ENCODE data around the gene ADAM12. TPM values are rescaled to one million over a fixed set of nuclear protein-coding genes. Genes with fewer than 3 reads are reported as not detected.

The ADAM12 gene
- total RNA-seq, 2 donors from 2014 or later, result 0.63 to 1.0 TPM

DNA sequence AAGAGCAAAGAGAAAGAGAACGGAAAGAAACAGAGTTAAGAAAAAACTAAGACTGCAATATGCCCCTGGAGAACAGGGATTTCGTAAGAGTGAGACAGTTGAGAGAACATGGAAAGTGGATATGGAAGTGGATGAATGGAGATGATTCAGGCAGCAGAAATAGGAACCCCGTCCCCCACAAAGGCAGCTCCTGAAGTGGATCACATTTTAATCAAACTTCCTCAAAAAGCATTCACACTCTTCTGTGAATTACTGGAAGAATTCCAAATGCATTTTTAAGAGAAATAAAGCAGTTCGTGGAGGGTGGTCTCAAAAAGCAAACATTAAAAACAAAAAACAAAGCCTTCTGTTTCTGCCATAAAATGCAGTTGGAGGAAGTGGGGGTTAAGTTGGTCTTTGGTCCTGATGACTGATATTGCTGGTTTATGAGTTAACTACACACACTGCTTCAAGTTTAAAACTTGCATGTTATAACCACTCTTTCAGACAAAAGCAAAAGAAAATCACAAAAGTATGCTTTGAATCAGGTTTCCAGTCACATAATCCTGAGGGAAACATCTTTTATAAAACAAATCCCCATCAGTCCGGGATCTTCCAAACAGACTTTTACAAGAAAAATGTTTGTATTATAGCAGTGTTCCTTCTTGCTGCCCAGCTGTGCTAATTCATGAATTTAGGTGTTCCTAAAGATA lies 277.6 kb downstream of the ADAM12 start:
- DNase-seq (no peak), ATAC-seq (replicated peaks in 1 of 2) (no peak)
- H3K27me3 Mint-ChIP-seq (ENCODE audit: low read depth), result peaks cover 11% of the 10 kb centered on the region
- H3K36me3 Mint-ChIP-seq (ENCODE audit: insufficient read depth in 2 of 2), result peaks cover 0 to 2% of the 10 kb centered on the region in 2 donors
- no peaks in the 10 kb centered on the region for H3K4me1 Mint-ChIP-seq (ENCODE audit: low read depth)
- H3K27ac Mint-ChIP-seq, result no peak overlapping the region
- H3K4me3 Mint-ChIP-seq, result no peak overlapping the region
- H3K9me3 Mint-ChIP-seq, result peaks cover 2% of the 10 kb centered on the region in 2 donors

DNA sequence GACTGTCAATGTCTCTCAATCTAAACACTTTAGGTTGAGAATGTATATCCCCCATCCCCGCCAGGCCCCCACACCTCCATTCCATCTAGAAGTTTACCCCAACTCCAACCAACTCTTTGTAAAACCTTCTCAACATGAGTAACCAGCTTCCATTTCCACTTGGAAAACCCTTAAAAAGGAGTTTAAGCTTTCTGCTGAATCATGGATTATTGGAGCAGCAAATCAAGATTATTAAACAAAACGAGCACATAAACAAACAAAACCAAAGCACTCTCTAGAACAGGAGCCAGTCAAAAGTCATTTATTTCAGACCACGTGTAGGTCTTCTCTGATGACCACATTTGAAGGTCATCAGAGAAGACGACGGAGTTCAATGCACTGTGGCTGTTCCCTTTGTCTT lies 278.4 kb downstream of the ADAM12 start:
- no peak overlapping the region for H3K4me3 Mint-ChIP-seq
- ATAC-seq (replicated peaks in 1 of 2), result no peak
- no peak overlapping the region for H3K27ac Mint-ChIP-seq
- H3K27me3 Mint-ChIP-seq (ENCODE audit: low read depth), result peaks cover 11% of the 10 kb centered on the region
- peaks cover 2% of the 10 kb centered on the region in 2 donors for H3K9me3 Mint-ChIP-seq
- H3K36me3 Mint-ChIP-seq (ENCODE audit: insufficient read depth in 2 of 2), result peaks cover 0 to 2% of the 10 kb centered on the region in 2 donors
- DNase-seq, result no peak
- no peaks in the 10 kb centered on the region for H3K4me1 Mint-ChIP-seq (ENCODE audit: low read depth)

DNA sequence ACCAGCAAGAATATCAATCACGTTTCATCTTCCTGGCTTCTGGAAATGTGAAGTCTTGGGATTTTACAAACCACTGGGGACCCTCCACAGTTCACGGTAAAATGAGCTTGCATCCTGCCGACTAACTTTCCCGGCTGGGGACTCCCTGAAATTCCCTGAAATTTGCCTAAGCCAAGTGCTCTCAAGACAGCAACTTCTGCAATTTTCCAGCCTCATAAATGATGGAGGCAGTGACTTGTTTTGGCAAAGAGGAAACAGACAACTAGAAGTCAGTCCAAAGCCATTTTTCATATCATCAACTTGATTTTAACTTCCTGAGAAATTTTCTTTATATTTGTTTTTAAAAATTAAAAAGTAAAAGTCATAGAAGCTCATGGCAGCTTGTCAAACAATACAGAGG lies 279.6 kb downstream of the ADAM12 start:
- H3K4me3 Mint-ChIP-seq, result no peak overlapping the region
- ATAC-seq (replicated peaks in 1 of 2) (no peak), DNase-seq (no peak)
- H3K4me1 Mint-ChIP-seq (ENCODE audit: low read depth), result no peaks in the 10 kb centered on the region
- H3K27ac Mint-ChIP-seq, result no peak overlapping the region
- H3K27me3 Mint-ChIP-seq (ENCODE audit: low read depth), result peaks cover 11% of the 10 kb centered on the region
- H3K9me3 Mint-ChIP-seq, result peaks cover 1 to 2% of the 10 kb centered on the region in 2 donors
- peaks cover 0 to 2% of the 10 kb centered on the region in 2 donors for H3K36me3 Mint-ChIP-seq (ENCODE audit: insufficient read depth in 2 of 2)

DNA sequence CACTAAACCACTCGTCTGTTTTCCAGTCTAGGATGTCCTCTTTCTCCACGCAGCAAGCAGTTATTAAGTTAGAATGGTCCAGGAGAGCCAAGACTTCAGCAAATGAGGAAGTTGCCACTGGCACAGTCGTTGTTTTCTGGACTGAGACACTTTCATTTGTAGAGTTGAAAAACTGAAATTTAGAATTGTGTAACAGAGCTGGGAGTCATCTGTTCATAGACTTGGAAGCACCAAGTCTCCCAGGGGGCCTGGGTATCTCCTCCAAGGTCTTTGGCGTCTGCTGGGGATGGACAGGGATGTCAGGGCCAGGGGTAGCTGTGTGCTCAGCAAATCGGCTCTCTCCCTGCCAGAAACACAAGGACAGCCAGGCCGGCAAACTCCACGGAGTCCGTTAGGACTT lies 283.5 kb downstream of the ADAM12 start:
- ATAC-seq (replicated peaks in 1 of 2), result no peak
- H3K27me3 Mint-ChIP-seq (ENCODE audit: low read depth), result peaks cover 7% of the 10 kb centered on the region
- H3K36me3 Mint-ChIP-seq (ENCODE audit: insufficient read depth in 2 of 2), result peaks cover 0 to 2% of the 10 kb centered on the region in 2 donors
- no peaks in the 10 kb centered on the region for H3K9me3 Mint-ChIP-seq
- H3K4me3 Mint-ChIP-seq, result no peak overlapping the region
- H3K27ac Mint-ChIP-seq, result no peak overlapping the region
- no peak for DNase-seq
- H3K4me1 Mint-ChIP-seq (ENCODE audit: low read depth), result no peaks in the 10 kb centered on the region

DNA sequence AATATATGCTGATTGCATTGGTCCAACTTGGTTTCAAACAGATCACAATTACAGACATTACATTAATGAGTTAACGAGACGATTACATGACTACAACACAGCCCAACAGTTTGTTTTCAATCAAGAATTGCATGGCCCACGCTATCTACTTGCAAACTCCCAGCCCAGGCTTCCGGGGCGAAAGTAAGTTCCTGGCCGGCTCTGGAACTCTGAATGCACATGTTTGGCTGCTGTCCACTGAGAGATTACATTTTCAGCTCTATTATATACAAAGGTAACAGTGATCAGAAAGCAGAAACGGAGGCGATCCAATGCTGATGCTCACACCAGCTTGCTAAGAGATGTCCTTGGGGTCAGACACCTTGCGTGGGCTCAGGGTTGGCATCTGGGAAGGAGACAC lies 285.6 kb downstream of the ADAM12 start:
- Mint-ChIP-seq H3K4me3 (no peak overlapping the region), H3K4me1 (ENCODE audit: low read depth) (no peaks in the 10 kb centered on the region), H3K27me3 (ENCODE audit: low read depth) (peaks cover 5% of the 10 kb centered on the region), H3K27ac (no peak overlapping the region), H3K9me3 (no peaks in the 10 kb centered on the region), H3K36me3 (ENCODE audit: insufficient read depth in 2 of 2) (peaks cover 0 to 2% of the 10 kb centered on the region in 2 donors)
- DNase-seq (no peak), ATAC-seq (replicated peaks in 1 of 2) (no peak)

DNA sequence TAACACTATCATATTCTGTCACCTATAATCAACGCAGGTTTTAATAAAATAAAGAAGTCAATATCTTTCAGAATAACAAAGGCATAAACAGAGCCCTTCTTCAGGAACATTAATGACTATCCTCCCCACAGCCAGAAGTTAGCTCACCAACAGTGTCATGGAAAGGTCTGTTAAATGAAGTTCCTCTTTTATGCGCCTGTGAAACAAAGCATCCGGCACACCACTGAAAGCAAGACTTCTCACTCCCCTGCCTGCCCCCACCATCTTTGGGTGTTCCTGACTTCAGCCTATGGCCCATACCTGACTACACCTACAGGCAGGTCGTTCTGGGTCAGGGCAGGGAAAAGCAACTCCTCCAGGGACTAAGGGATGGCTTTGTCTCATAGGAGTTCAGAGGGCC lies 286.5 kb downstream of the ADAM12 start:
- no peak overlapping the region for H3K27ac Mint-ChIP-seq
- DNase-seq (no peak), ATAC-seq (replicated peaks in 1 of 2) (no peak)
- H3K4me3 Mint-ChIP-seq, result no peak overlapping the region
- H3K36me3 Mint-ChIP-seq (ENCODE audit: insufficient read depth in 2 of 2), result peaks cover 0 to under 1% of the 10 kb centered on the region in 2 donors
- H3K27me3 Mint-ChIP-seq (ENCODE audit: low read depth), result peaks cover 2% of the 10 kb centered on the region
- H3K9me3 Mint-ChIP-seq, result no peaks in the 10 kb centered on the region
- H3K4me1 Mint-ChIP-seq (ENCODE audit: low read depth), result no peaks in the 10 kb centered on the region

DNA sequence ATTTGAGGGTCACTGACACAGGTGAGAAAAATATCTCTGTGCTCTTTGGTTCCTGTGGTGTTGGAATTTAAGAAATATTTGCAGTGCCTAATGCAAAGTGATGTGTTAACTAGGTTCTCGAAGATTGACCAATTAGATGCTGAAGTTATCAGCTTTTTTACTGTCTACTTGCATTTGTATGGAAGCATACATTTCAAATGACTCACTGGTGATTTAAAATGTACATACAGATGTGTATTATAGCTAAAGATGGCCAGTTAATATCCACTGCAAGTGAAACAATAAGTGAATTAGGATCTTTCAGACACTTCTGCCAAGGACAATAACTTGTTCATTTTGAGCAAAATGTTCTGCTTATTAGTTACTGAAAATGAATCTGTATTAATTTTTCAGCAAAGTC lies 287.0 kb downstream of the ADAM12 start:
- H3K4me1 Mint-ChIP-seq (ENCODE audit: low read depth), result no peaks in the 10 kb centered on the region
- no peaks in the 10 kb centered on the region for H3K27me3 Mint-ChIP-seq (ENCODE audit: low read depth)
- ATAC-seq (replicated peaks in 1 of 2) (no peak), DNase-seq (no peak)
- H3K4me3 Mint-ChIP-seq, result no peak overlapping the region
- H3K9me3 Mint-ChIP-seq, result no peaks in the 10 kb centered on the region
- no peaks in the 10 kb centered on the region for H3K36me3 Mint-ChIP-seq (ENCODE audit: insufficient read depth in 2 of 2)
- H3K27ac Mint-ChIP-seq, result no peak overlapping the region

DNA sequence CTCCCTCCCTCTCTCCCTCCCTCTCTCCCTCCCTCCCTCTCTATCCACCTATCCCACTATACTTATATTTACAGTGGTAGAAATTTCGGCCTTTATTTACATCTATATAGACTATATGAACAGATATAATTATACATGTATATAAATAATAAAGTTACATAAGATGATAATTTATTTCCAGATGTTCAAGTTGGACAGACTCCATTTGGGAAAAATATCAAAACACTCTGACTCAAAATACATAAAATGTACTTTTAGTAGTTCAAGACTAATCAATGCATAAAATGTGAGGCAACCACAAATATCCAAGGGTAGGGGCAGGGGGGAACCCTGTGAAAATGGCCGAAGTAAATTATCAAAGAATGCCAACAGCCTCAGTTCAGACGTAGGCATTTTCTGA lies 288.9 kb downstream of the ADAM12 start:
- Mint-ChIP-seq H3K27me3 (ENCODE audit: low read depth) (no peaks in the 10 kb centered on the region), H3K4me3 (no peak overlapping the region), H3K36me3 (ENCODE audit: insufficient read depth in 2 of 2) (no peaks in the 10 kb centered on the region), H3K27ac (no peak overlapping the region), H3K4me1 (ENCODE audit: low read depth) (no peaks in the 10 kb centered on the region), H3K9me3 (no peaks in the 10 kb centered on the region)
- no peak for DNase-seq
- ATAC-seq (replicated peaks in 1 of 2), result no peak

DNA sequence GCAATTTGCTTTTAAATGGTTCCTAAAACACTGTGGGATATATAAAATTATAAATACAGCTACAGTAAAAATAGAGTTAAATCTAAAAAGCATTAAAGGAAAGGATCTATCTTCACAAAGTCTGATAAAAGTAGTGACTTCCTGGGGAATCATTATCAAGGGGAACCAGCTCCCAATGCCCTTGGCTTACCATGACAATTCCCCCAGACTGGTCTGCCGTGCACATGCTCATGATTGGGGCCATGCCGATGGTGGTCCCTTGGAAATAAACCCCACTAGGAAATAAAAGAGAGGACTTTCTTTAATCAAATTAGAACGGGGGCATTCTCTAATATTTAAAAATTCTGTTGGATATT lies 290.1 kb downstream of the ADAM12 start:
- Mint-ChIP-seq H3K9me3 (no peaks in the 10 kb centered on the region), H3K27ac (no peak overlapping the region), H3K4me3 (no peak overlapping the region), H3K4me1 (ENCODE audit: low read depth) (no peaks in the 10 kb centered on the region), H3K36me3 (ENCODE audit: insufficient read depth in 2 of 2) (no peaks in the 10 kb centered on the region), H3K27me3 (ENCODE audit: low read depth) (no peaks in the 10 kb centered on the region)
- DNase-seq, result no peak
- ATAC-seq (replicated peaks in 1 of 2), result no peak

DNA sequence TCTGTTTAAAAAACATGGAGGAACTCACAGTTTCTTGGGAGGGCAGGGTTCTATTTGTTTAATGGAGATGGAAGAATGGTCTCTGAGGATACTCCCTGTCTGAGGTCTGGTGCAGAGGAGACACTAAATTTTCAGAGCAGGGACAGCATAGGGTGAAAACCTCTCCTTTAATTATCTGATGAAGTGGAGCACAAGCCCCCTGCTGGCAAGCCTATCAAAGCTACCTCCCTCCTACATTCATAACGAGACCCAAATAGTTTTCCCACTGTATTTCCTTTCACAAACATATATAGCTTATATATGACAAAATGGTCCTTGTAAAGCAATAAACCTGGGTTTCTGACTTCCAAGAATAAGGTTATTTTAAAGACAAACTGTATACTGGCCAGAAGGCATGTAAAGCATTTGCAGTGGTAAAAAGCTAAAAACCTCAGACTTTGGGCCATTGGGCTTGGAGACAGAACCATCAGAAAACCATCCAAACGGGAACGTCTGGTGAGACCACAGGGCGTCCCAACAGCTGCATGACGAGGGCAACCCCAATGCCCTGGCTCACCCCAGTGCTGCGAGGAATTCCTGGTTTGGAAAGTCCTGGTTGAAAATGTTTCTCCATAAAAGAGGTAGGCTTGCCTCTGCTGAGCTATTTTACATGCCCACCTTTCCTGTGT lies 290.6 kb downstream of the ADAM12 start:
- H3K4me1 Mint-ChIP-seq (ENCODE audit: low read depth), result no peaks in the 10 kb centered on the region

DNA sequence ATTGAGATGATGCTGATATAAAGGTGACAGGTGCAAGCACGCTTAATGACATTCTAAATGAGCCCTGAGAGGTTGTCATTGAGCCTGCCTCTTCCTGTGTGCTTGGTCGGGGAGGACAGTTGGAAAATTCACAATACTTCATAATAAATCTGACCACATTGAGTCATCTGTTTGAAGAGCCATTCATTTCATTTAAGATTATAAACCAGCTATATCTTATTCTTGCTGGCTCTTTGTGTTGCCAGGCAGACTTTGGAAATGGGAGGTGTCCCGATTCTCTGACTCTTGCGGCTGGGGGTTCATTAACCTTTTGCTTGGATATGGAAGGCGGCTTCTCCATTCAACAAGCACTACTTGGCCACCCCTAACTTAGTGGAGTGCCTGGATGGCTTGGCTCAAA lies 293.7 kb downstream of the ADAM12 start:
- no peak overlapping the region for H3K27ac Mint-ChIP-seq
- H3K4me1 Mint-ChIP-seq (ENCODE audit: low read depth), result no peaks in the 10 kb centered on the region

More for the DNA sequence above, 290.6 kb downstream of the ADAM12 start:
- Mint-ChIP-seq H3K4me3 (no peak overlapping the region), H3K9me3 (no peaks in the 10 kb centered on the region), H3K27me3 (ENCODE audit: low read depth) (no peaks in the 10 kb centered on the region), H3K27ac (no peak overlapping the region), H3K36me3 (ENCODE audit: insufficient read depth in 2 of 2) (no peaks in the 10 kb centered on the region)
- ATAC-seq (replicated peaks in 1 of 2), result no peak
- DNase-seq, result no peak

DNA sequence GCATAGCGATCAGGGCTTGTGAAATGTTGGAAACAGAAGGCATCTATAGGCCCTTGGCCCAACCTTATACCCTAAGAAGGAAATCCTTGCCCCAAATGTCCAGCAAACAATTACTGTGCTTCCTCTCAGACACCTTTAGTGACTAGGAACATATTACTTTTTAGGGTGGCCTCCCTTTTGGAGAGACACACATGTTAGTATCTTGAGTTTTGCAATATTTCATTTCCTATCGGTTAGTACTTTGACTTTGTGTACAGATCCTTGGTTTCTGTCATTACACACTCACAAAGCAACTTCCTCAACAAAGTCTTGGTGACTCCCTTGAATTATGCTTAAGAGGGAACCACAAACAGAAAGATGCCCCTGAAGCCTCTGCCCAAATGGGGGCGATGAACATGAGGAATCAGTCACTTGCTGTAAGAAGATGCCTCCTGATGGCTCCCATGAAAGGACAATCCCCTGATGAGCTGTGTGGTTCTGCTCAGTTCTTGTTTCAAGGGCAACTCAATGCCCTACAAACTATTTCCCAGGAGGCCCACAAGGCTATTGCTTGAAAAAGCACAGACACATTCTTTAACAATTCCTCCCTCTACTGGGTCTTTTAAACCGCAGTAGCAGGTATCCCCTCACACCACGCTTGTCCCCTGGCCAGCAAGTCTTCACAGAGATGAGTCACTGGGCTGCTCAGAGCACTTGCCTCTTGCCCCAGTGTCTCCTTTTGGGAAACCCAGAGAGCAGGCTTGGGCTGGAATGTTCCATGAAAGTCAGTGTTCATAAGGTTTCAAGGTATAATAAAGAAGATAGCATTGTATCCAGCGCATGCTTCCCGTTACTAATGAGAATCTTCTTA lies 295.7 kb downstream of the ADAM12 start:
- no peak overlapping the region for H3K4me3 Mint-ChIP-seq
- no peaks in the 10 kb centered on the region for H3K9me3 Mint-ChIP-seq
- no peaks in the 10 kb centered on the region for H3K36me3 Mint-ChIP-seq (ENCODE audit: insufficient read depth in 2 of 2)
- H3K27ac Mint-ChIP-seq, result no peak overlapping the region
- ATAC-seq (replicated peaks in 1 of 2) (no peak), DNase-seq (no peak)
- H3K4me1 Mint-ChIP-seq (ENCODE audit: low read depth), result no peaks in the 10 kb centered on the region
- no peaks in the 10 kb centered on the region for H3K27me3 Mint-ChIP-seq (ENCODE audit: low read depth)

More for the DNA sequence above, 293.7 kb downstream of the ADAM12 start:
- ATAC-seq (replicated peaks in 1 of 2) (no peak), DNase-seq (no peak)
- Mint-ChIP-seq H3K9me3 (no peaks in the 10 kb centered on the region), H3K36me3 (ENCODE audit: insufficient read depth in 2 of 2) (no peaks in the 10 kb centered on the region), H3K27me3 (ENCODE audit: low read depth) (no peaks in the 10 kb centered on the region), H3K4me3 (no peak overlapping the region)

Measured in activated T-cell treated with anti-CD3 and anti-CD28 coated beads, Interleukin-2, amount 50 U/mL, for 72 hours (primary cell).